ENCODE measurements around the gene KAT7. TPM values are rescaled to one million over a fixed set of nuclear protein-coding genes. Genes with fewer than 3 reads are reported as not detected.

Gene KAT7
- total and polyA plus RNA-seq, 11 donors, result 10.1 to 80.9 (median 52.7) TPM

GRCh38 chr17:49776551-49777300 is 11.8 kb upstream of the KAT7 start:
- Histone ChIP-seq H3K27ac (peak overlapping the region in 6 of 12 donors; percentile 2 to 77 (median 42)), H3K4me1 (peaks cover 0 to 39% (median 15%) of the 10 kb centered on the region in 12 donors), H3K27me3 (no peaks in the 10 kb centered on the region), H3K4me3 (no peak overlapping the region), H3K36me3 (no peaks in the 10 kb centered on the region), H3K9me3 (no peaks in the 10 kb centered on the region)
- intact Hi-C loops (cut with DNase I), result loop anchor here in 7 of 10 donors (5.0 kb wide), 4 partner anchors 54 to 209 kb away; partner anchors contain the start of gene SLC35B1 (in 5 of the 7)
- DNase-seq (peak in 1 of 5 donors; percentile 52), ATAC-seq (peak in 2 of 4 donors; percentile 35 to 52)
- TF ChIP-seq POLR2A (IDR thresholded peaks at IDR 0.05) (no peak), CTCF (IDR thresholded peaks at IDR 0.05) (no peak)
- 51 to 74% (median 64%) methylated on average over 8 of the region's 8 CpGs for whole genome bisulfite sequencing, 4 donors

- TF ChIP-seq CTCF (IDR thresholded peaks at IDR 0.05) (no peak), POLR2A (IDR thresholded peaks at IDR 0.05) (no peak)
- ATAC-seq, result no peak
- 86 to 94% (median 90%) methylated on average over 2 of the region's 2 CpGs for WGBS, 4 donors
- H3K27me3 ChIP-seq, result no peaks in the 10 kb centered on the region
- peaks cover 0 to 39% (median 15%) of the 10 kb centered on the region in 12 donors for H3K4me1 ChIP-seq
- H3K27ac ChIP-seq, result peak overlapping the region in 2 of 12 donors; percentile 6 to 77
- no peaks in the 10 kb centered on the region for H3K36me3 ChIP-seq
- H3K9me3 ChIP-seq, result no peaks in the 10 kb centered on the region
- intact Hi-C loops (cut with DNase I), result loop anchor here in 7 of 10 donors (5.0 kb wide), 4 partner anchors 55 to 210 kb away; partner anchors contain the start of gene SLC35B1 (in 5 of the 7)
- H3K4me3 ChIP-seq, result no peak overlapping the region
- no peak for DNase-seq
These were observed 10.9 kb upstream of the KAT7 start for GRCh38 chr17:49777563-49777962.

- Histone ChIP-seq H3K27ac (peak overlapping the region in 5 of 12 donors; percentile 8 to 38 (median 29)), H3K4me1 (peaks cover 0 to 54% (median 29%) of the 10 kb centered on the region in 12 donors), H3K36me3 (no peaks in the 10 kb centered on the region), H3K9me3 (no peaks in the 10 kb centered on the region), H3K27me3 (no peaks in the 10 kb centered on the region), H3K4me3 (no peak overlapping the region)
- ATAC-seq, result no peak
- no peak for DNase-seq
- intact Hi-C loops (cut with DNase I), result loop anchor here in 9 of 10 donors (1.0 to 5.0 kb wide), 8 partner anchors 48 to 212 kb away; partner anchors contain the start of gene SLC35B1 (in 6 of the 9)
- WGBS, 4 donors, result 84 to 94% (median 89%) methylated on average over 1 to 2 of the region's 2 CpGs
- TF ChIP-seq POLR2A (IDR thresholded peaks at IDR 0.05), result no peak
- no peak for TF ChIP-seq CTCF (IDR thresholded peaks at IDR 0.05)
These were observed 9.2 kb upstream of the KAT7 start for GRCh38 chr17:49779156-49779738.

DNA sequence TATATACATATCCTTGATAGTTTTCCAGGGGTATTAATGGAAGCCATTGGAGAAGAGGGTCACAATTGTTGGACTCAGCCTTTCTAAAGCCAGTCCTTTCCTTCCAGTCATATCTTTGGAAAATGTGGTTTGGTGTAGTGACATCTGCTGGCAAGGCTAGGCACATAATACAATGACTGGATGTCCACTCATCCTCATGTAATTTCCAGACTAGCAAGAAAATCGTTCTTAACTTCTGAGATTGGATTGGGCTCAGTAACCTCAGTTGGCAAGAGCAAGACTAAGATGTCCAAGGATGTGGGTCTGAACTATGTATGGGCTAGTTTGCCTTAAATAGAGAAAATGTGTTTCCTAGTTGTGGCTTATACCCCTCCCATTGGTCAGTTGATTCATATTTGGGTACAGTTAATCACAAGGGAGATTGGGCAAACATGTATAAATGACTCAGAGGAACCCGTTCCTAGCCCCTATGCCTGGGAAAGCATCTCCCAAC is 8.7 kb upstream of the KAT7 start:
- H3K36me3 ChIP-seq, result no peaks in the 10 kb centered on the region
- intact Hi-C loops (cut with DNase I), result loop anchor here in 9 of 10 donors (1.0 to 10.0 kb wide), 10 partner anchors 49 to 212 kb away; partner anchors contain the start of genes SLC35B1 (in 6 of the 9), NXPH3 (in 1 of the 9) and TAC4 (in 1 of the 9)
- WGBS, 4 donors, result 11 to 20% (median 17%) methylated on average over 2 of the region's 2 CpGs
- peak overlapping the region in 4 of 12 donors; percentile 8 to 38 (median 32) for H3K27ac ChIP-seq
- peak; percentile 31 to 74 (median 62) for TF ChIP-seq CTCF (IDR thresholded peaks at IDR 0.05)
- TF ChIP-seq POLR2A (IDR thresholded peaks at IDR 0.05), result no peak
- ATAC-seq (peak; percentile 28 to 67 (median 56)), DNase-seq (peak in 1 of 5 donors; percentile 36)
- H3K4me3 ChIP-seq, result no peak overlapping the region
- H3K27me3 ChIP-seq, result no peaks in the 10 kb centered on the region
- H3K4me1 ChIP-seq, result peaks cover 0 to 58% (median 31%) of the 10 kb centered on the region in 12 donors
- H3K9me3 ChIP-seq, result no peaks in the 10 kb centered on the region

Data from heart left ventricle (tissue), 16 donors.